Measurements from ENCODE around the gene GFOD1.
"Not testable (repeated sequence)": the region's sequence is repeated elsewhere in the genome, so short reads cannot be mapped to it uniquely, and the experiment has no call there.

GFOD1 gene

DNA sequence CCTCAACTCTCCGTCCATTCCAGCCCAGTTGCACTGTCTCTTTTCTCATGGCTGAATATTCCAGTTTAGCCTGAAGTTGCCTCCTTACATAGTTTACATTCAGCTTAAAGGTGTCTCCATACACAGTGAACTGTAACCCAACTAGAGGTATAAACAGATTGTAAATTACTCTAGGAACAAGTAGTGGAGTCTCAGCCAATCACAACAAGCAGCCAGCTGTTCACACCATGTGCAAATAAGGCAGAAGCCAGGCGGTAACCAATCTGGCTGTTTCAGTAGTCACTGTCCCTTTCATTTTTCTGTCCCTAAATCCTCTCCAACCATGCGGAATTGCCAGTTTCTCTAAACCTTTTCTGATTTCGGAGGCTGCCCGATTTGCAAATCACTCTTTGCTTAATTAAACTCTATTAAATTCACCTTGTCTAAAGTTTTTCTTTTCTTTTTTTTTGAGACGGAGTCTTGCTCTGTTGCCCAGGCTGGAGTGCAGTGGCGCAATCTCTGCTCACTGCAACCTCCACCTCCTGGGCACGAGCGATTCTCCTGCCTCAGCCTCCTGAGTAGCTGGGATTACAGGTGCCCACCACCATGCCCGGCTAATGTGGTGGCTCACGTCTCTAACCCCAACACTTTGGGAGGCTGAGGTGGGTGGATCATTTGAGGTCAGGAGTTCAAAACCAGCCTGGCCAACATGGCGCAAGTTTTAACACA, 37.6 kb upstream of the GFOD1 start:
- H3K4me2 ChIP-seq (ENCODE audit: low read length) = no peak overlapping the region

DNA sequence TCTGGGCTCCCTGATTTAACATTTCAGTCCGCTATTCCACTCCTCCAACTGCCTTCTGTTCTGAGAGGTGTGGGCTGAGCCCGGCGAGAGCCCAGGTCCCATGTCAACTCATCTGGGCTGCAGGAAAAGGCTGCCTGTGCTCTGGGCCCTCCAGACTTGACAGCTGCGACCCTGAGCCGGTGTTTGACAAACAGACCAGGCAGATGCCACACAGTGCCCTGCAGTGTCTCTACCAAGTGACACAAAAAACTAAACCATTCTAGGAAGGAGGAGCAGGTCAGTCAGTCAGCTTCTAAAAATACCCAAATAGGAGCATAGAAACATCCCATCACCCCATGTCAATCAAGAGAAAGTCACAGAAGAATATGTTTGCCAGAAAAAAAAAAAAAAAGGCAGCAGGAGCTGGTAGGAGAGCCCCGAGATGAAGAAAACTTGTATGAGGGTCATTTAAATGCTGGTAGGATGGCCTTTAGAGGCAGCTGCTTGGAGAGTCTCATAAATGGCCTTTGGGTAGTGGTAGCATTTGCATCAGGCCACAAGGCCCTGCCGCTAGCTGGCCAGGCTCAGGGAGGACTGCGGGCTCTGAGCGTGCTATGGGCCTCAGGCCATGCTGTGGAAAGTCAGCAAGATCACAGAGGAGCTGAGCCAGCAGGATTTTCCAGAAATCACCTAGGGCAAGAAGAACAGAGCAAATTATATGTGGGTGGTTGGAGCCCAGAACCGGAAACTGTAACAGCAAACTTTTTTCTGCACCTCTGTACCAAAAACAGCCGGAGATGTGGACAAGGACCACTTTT, 36.6 kb upstream of the GFOD1 start:
- Histone ChIP-seq H3K9me3 (replicated peaks; ENCODE audit: low read length) (no peaks in the 10 kb centered on the region), H3K27me3 (ENCODE audit: control insufficient read depth, insufficient read depth, low read length) (no peaks in the 10 kb centered on the region), H3K4me3 (ENCODE audit: low read length) (no peak overlapping the region), H3K36me3 (ENCODE audit: insufficient read depth, low read length) (no peaks in the 10 kb centered on the region), H3K4me2 (ENCODE audit: low read length) (no peak overlapping the region), H3K9ac (ENCODE audit: low read depth, low read length) (no peak overlapping the region), H3K4me1 (ENCODE audit: control insufficient read depth, insufficient read depth, low read length) (peaks cover 11% of the 10 kb centered on the region)

More for the DNA sequence above, 37.6 kb upstream of the GFOD1 start:
- H3K9me3 ChIP-seq (replicated peaks; ENCODE audit: low read length) = no peaks in the 10 kb centered on the region
- H3K9ac ChIP-seq (ENCODE audit: low read depth, low read length) = no peak overlapping the region
- no peaks in the 10 kb centered on the region for H3K36me3 ChIP-seq (ENCODE audit: insufficient read depth, low read length)
- H3K4me3 ChIP-seq (ENCODE audit: low read length) = no peak overlapping the region
- H3K4me1 ChIP-seq (ENCODE audit: control insufficient read depth, insufficient read depth, low read length) = peaks cover 11% of the 10 kb centered on the region
- H3K27me3 ChIP-seq (ENCODE audit: control insufficient read depth, insufficient read depth, low read length) = no peaks in the 10 kb centered on the region

DNA sequence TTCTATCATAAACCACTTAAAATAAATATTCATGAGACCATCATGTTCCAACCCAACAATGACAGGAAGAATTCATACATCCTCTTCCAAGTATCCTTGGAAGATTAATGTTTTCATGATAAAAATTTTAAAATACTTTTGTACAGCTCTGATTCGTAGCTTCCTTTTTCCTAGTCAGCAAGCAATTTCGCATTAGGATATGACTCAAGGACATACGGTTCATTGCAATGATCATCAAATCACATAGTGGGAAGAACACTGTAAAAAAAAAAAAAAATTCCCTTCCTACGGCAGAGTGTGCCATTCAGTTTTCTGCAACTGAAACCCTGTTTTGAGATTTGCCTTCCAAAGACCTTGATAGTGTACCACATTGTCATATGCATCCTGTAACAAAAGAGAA, 35.3 kb upstream of the GFOD1 start:
- no peak overlapping the region for H3K4me2 ChIP-seq (ENCODE audit: low read length)
- no peak overlapping the region for H3K9ac ChIP-seq (ENCODE audit: low read depth, low read length)
- peaks cover 11% of the 10 kb centered on the region for H3K4me1 ChIP-seq (ENCODE audit: control insufficient read depth, insufficient read depth, low read length)
- no peaks in the 10 kb centered on the region for H3K36me3 ChIP-seq (ENCODE audit: insufficient read depth, low read length)
- no peak overlapping the region for H3K4me3 ChIP-seq (ENCODE audit: low read length)
- H3K9me3 ChIP-seq (replicated peaks; ENCODE audit: low read length) = no peaks in the 10 kb centered on the region
- H3K27me3 ChIP-seq (ENCODE audit: control insufficient read depth, insufficient read depth, low read length) = no peaks in the 10 kb centered on the region

DNA sequence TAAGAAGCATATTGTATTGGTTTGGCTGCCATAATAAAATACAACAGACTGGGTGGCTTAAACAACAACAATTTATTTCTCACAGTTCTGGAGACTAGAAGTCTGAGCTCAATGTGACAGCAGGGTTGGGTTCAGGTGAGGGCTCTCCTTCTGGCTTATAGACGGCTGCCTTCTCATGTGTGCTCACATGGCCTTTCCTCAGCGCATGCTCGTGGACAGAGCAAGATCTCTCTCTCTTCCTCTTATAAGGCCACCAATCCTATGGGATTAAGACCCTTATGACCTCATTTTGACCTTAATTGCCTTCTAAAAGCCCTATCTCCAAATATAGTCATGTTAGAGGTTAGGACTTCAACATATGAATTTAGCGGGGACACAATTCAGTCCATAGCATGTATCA, 32.4 kb upstream of the GFOD1 start:
- Histone ChIP-seq H3K4me3 (ENCODE audit: low read length) (no peak overlapping the region), H3K4me2 (ENCODE audit: low read length) (no peak overlapping the region), H3K36me3 (ENCODE audit: insufficient read depth, low read length) (no peaks in the 10 kb centered on the region), H3K9ac (ENCODE audit: low read depth, low read length) (no peak overlapping the region), H3K27me3 (ENCODE audit: control insufficient read depth, insufficient read depth, low read length) (peaks cover 4% of the 10 kb centered on the region), H3K9me3 (replicated peaks; ENCODE audit: low read length) (no peaks in the 10 kb centered on the region), H3K4me1 (ENCODE audit: control insufficient read depth, insufficient read depth, low read length) (no peaks in the 10 kb centered on the region)

DNA sequence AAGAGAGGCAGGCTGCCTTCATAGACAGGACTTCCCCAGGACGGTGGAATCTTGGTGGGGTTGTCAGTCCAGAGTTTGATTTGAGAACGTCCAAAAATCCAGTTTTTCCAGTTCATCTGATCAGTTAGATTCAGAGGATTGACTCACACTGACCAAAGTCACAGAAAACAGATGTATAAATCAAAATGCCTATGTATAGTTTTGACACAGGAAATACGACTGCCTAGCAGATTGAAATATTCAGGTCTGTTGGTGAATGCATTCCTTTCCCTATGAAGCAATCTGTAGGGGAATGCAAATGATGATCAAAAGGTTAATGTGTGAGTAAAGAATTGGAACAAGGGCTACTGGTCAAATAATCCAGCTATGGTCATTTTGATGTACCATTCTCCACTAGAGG, 29.7 kb upstream of the GFOD1 start:
- no peak overlapping the region for H3K4me2 ChIP-seq (ENCODE audit: low read length)
- peaks cover 7% of the 10 kb centered on the region for H3K27me3 ChIP-seq (ENCODE audit: control insufficient read depth, insufficient read depth, low read length)
- H3K36me3 ChIP-seq (ENCODE audit: insufficient read depth, low read length) = no peaks in the 10 kb centered on the region
- H3K4me1 ChIP-seq (ENCODE audit: control insufficient read depth, insufficient read depth, low read length) = no peaks in the 10 kb centered on the region
- no peak overlapping the region for H3K4me3 ChIP-seq (ENCODE audit: low read length)
- H3K9me3 ChIP-seq (replicated peaks; ENCODE audit: low read length) = no peaks in the 10 kb centered on the region
- no peak overlapping the region for H3K9ac ChIP-seq (ENCODE audit: low read depth, low read length)

DNA sequence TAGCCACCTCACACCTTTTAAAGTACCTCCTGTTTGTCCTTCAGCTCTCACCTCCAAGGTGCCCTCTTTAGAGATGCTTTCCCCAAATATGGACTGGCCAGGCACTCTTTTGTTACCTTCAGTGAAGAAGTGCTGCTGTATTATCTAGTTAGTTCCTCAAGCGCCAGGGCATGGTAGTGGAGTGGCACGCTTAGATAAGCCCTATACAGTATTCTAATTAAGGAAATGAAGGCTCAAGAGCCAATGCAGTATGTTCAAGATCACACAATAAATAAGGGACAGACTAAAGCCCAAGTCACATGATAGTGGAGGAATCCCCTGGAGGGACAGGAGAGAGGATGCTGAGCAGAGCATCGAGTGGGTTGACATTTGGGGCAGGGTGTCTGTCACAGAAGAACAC, 28.5 kb upstream of the GFOD1 start:
- Histone ChIP-seq H3K27me3 (ENCODE audit: control insufficient read depth, insufficient read depth, low read length) (peaks cover 7% of the 10 kb centered on the region), H3K4me2 (ENCODE audit: low read length) (no peak overlapping the region), H3K9me3 (replicated peaks; ENCODE audit: low read length) (no peaks in the 10 kb centered on the region), H3K4me1 (ENCODE audit: control insufficient read depth, insufficient read depth, low read length) (no peaks in the 10 kb centered on the region), H3K4me3 (ENCODE audit: low read length) (no peak overlapping the region), H3K36me3 (ENCODE audit: insufficient read depth, low read length) (no peaks in the 10 kb centered on the region), H3K9ac (ENCODE audit: low read depth, low read length) (no peak overlapping the region)

DNA sequence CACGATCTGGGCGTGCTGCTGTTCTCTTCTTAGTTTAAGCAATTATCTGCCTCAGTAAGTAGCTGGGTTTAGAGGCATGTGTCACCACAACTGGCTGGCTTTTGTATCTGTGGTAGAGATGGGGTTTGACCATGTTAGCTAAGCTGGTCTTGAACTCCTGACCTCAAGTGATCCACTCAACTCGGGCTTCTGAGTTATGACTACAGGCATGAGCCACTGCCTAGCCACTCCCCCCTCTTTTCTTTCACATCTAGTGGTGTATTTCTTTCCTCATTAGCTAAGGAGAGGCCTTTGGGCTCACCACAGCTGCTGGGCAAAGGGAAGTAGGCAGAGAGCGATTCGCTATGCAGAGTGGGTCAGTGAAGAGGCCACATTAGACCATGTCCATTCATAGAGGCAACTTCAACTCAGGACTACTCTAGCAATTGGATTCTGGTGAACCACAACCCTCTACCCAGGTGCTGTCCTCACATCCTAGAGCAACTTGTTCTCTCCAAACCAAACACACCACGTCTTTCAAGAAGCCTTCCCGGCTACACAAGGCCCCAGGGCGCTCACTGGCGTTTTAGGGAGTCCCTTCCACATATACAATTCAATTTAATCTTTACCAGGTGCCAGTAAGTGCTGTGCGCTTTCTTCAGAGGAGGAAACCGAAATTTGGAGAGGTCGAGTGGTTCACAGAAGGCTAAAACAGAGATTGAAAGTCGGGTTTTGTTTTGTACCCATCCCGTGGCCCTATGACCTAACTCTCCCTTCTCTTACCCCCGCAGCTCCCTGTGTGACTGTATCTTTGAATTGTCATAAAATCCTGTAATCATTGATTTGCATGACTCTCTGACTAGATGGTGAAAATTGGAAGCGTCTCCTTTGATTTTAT, 26.5 kb upstream of the GFOD1 start:
- H3K4me3 ChIP-seq (ENCODE audit: low read length) = no peak overlapping the region
- H3K36me3 ChIP-seq (ENCODE audit: insufficient read depth, low read length) = no peaks in the 10 kb centered on the region

DNA sequence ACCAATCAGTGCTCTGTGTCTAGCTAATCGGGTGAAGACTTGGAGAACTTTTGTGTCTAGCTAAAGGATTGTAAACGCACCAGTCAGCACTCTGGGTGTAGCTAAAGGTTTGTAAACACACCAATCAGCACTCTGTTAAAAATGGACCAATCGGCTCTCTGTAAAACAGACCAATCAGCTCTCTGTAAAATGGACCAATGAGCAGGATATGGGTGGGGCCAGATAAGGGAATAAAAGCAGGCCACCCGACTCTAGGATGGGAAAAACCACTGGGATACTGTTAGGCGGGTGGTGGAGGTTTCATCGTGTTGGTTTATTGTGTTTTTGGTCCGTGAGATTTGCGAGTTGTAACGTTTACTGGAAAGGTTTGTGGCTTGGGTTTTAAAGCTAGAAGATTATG, 25.5 kb upstream of the GFOD1 start:
- Histone ChIP-seq H3K9me3 (replicated peaks; ENCODE audit: low read length) (no peaks in the 10 kb centered on the region), H3K4me3 (ENCODE audit: low read length) (no peak overlapping the region), H3K27me3 (ENCODE audit: control insufficient read depth, insufficient read depth, low read length) (peaks cover 7% of the 10 kb centered on the region), H3K4me2 (ENCODE audit: low read length) (no peak overlapping the region), H3K4me1 (ENCODE audit: control insufficient read depth, insufficient read depth, low read length) (no peaks in the 10 kb centered on the region), H3K36me3 (ENCODE audit: insufficient read depth, low read length) (no peaks in the 10 kb centered on the region), H3K9ac (ENCODE audit: low read depth, low read length) (no peak overlapping the region)

More for the DNA sequence above, 26.5 kb upstream of the GFOD1 start:
- Histone ChIP-seq H3K4me1 (ENCODE audit: control insufficient read depth, insufficient read depth, low read length) (no peaks in the 10 kb centered on the region), H3K9ac (ENCODE audit: low read depth, low read length) (no peak overlapping the region), H3K4me2 (ENCODE audit: low read length) (no peak overlapping the region), H3K27me3 (ENCODE audit: control insufficient read depth, insufficient read depth, low read length) (peaks cover 7% of the 10 kb centered on the region), H3K9me3 (replicated peaks; ENCODE audit: low read length) (no peaks in the 10 kb centered on the region)

DNA sequence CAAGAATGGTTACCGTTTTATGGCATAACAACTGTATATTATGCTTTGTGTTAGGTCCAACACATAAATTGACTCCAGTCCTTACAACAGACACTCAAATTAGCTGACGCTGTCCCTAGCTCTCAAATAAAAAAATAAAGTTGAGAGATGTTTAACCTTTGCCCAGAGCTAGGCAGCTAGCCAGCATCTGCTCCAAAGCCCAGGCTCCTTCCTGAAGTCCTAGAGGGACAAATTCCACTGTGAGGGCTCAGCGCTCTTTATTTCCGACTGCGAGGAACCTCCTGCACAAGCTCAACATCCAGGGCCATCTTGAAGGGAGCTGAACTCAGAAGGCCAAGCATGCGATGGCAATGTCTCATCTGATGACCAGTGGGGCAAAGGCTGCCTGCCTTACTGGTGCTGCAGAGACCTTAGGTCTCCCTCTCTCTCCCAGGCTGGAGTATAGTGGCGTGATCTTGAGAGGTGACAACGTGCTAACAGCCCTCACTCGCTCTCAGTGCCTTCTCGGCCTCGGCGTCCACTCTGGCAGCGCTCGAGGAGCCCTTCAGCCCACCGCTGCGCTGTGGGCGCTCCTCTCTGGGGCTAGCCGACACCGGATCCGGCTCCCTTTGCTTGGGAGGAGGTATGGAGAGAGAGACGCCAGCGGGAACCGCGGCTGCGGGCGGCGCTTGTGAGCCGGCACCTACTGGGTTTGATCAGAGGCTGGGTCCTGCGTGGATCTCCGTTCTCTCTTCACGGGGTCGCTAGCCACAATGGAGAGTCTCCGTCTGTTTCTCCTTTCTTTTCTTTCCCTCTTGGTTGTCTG, 24.7 kb upstream of the GFOD1 start:
- no peaks in the 10 kb centered on the region for H3K4me1 ChIP-seq (ENCODE audit: control insufficient read depth, insufficient read depth, low read length)
- no peak overlapping the region for H3K9ac ChIP-seq (ENCODE audit: low read depth, low read length)
- no peak overlapping the region for H3K4me3 ChIP-seq (ENCODE audit: low read length)
- no peak overlapping the region for H3K4me2 ChIP-seq (ENCODE audit: low read length)
- H3K36me3 ChIP-seq (ENCODE audit: insufficient read depth, low read length) = no peaks in the 10 kb centered on the region
- no peaks in the 10 kb centered on the region for H3K9me3 ChIP-seq (replicated peaks; ENCODE audit: low read length)
- peaks cover 7% of the 10 kb centered on the region for H3K27me3 ChIP-seq (ENCODE audit: control insufficient read depth, insufficient read depth, low read length)

DNA sequence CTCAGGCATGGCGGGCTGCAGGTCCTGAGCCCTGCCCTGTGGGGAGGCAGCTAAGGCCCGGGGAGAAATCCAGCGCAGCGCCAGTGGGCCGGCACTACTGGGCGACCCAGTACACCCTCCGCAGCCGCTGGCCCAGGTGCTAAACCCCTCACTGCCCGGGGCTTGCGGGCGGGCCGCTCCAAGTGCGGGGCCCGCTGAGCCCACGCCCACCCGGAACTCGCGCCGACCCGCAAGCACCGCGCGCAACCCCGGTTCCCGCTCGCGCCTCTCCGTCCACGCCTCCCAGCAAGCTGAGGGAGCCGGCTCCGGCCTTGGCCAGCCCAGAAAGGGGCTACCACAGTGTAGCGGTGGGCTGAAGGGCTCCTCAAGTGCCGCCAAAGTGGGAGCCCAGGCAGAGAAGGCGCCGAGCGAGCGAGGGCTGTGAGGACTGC, 23.8 kb upstream of the GFOD1 start:
- H3K4me1 ChIP-seq (ENCODE audit: control insufficient read depth, insufficient read depth, low read length); H3K4me2 ChIP-seq (ENCODE audit: low read length); H3K4me3 ChIP-seq (ENCODE audit: low read length); H3K36me3 ChIP-seq (ENCODE audit: insufficient read depth, low read length); H3K9ac ChIP-seq (ENCODE audit: low read depth, low read length); H3K27me3 ChIP-seq (ENCODE audit: control insufficient read depth, insufficient read depth, low read length); H3K9me3 ChIP-seq (replicated peaks; ENCODE audit: low read length): not testable (repeated sequence)

DNA sequence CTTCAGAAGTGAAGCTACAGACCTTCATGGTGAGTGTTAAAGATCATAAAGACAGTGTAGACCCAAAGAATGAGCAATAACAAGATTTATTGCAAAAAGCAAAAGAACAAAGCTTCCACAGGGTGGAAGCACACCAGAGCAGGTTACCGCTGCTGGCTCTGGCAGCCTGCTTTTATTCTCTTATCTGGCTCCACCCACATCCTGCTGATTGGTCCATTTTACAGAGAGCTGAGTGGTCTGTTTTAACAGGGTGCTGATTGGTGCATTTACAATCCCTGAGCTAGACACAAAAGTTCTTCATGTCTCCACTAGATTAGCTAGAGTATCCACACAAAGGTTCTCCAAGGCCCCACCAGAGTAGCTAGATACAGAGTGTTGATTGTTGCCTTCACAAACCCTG, 23.0 kb upstream of the GFOD1 start:
- not testable (repeated sequence) for H3K27me3 ChIP-seq (ENCODE audit: control insufficient read depth, insufficient read depth, low read length); H3K36me3 ChIP-seq (ENCODE audit: insufficient read depth, low read length); H3K9ac ChIP-seq (ENCODE audit: low read depth, low read length); H3K4me2 ChIP-seq (ENCODE audit: low read length); H3K4me3 ChIP-seq (ENCODE audit: low read length); H3K4me1 ChIP-seq (ENCODE audit: control insufficient read depth, insufficient read depth, low read length); H3K9me3 ChIP-seq (replicated peaks; ENCODE audit: low read length)

Measured in skeletal muscle satellite cell (primary cell).